Mesothelial cell of epicardium (in vitro differentiated cells): ENCODE results near the gene NPM1. TPM values are rescaled to one million over a fixed set of nuclear protein-coding genes. Genes with fewer than 3 reads are reported as not detected.
A peak's percentile ranks its signal among the peaks of the same experiment; 100 is the strongest.

Experiments used
- DNase-seq, 2 experiments: peaks; one replicate each; pipeline ENCODE4 v3.0.0; 2021; ENCODE audit warnings: low spot score in 2 of 2; ENCODE audit not compliant: unreplicated experiment in 2 of 2
- H3K27ac Mint-ChIP-seq: 2 replicates; pipeline ENCODE4 v1.8.0; 2021; ENCODE audit warnings: mixed read lengths
- H3K27me3 Mint-ChIP-seq: 2 replicates; pipeline ENCODE4 v1.8.0; 2021; ENCODE audit warnings: low read depth, mixed read lengths
- H3K36me3 Mint-ChIP-seq: 2 replicates; pipeline ENCODE4 v1.8.0; 2021; ENCODE audit warnings: mixed read lengths
- H3K4me1 Mint-ChIP-seq: 2 replicates; pipeline ENCODE4 v1.8.0; 2021; ENCODE audit warnings: mixed read lengths
- H3K4me3 Mint-ChIP-seq: 2 replicates; pipeline ENCODE4 v1.8.0; 2021; ENCODE audit warnings: mild to moderate bottlenecking, moderate library complexity, mixed read lengths
- H3K9me3 Mint-ChIP-seq: 2 replicates; pipeline ENCODE4 v1.8.0; 2021; ENCODE audit warnings: mixed read lengths
- CTCF ChIP-seq: fragments of 200-600 bp; sonication (generic); IDR thresholded peaks from one replicate; pipeline ENCODE4 v1.5.0; 2021; ENCODE audit warnings: antibody characterized with exemption; ENCODE audit not compliant: unreplicated experiment
- total RNA-seq: library from RNA; stranded (reverse); gene quantifications from 3 replicates; pipeline ENCODE4 v1.2.1, GENCODE V29; 2021

The NPM1 gene
- total RNA-seq, 1 donor from 2014 or later = 1,674 TPM

GRCh38 chr5:171436804-171437285 lies 49.2 kb downstream of the NPM1 start:
- no peak for TF ChIP-seq CTCF
- Mint-ChIP-seq H3K4me3 (no peak overlapping the region), H3K36me3 (no peaks in the 10 kb centered on the region)

GRCh38 chr5:171437286-171437821 lies 49.7 kb downstream of the NPM1 start:
- no peak for DNase-seq
- H3K4me1 Mint-ChIP-seq = peaks cover 14% of the 10 kb centered on the region
- TF ChIP-seq CTCF = no peak
- H3K4me3 Mint-ChIP-seq = no peak overlapping the region
- no peak overlapping the region for H3K27ac Mint-ChIP-seq
- H3K36me3 Mint-ChIP-seq = no peaks in the 10 kb centered on the region
- H3K9me3 Mint-ChIP-seq = no peaks in the 10 kb centered on the region
- no peaks in the 10 kb centered on the region for H3K27me3 Mint-ChIP-seq

More at GRCh38 chr5:171436804-171437285, 49.2 kb downstream of the NPM1 start:
- no peaks in the 10 kb centered on the region for H3K27me3 Mint-ChIP-seq
- no peak for DNase-seq
- H3K9me3 Mint-ChIP-seq = no peaks in the 10 kb centered on the region
- no peak overlapping the region for H3K27ac Mint-ChIP-seq
- H3K4me1 Mint-ChIP-seq = peaks cover 9% of the 10 kb centered on the region

- H3K4me1 Mint-ChIP-seq = peaks cover 21% of the 10 kb centered on the region
- no peaks in the 10 kb centered on the region for H3K9me3 Mint-ChIP-seq
- no peak overlapping the region for H3K4me3 Mint-ChIP-seq
- H3K36me3 Mint-ChIP-seq = no peaks in the 10 kb centered on the region
- TF ChIP-seq CTCF = no peak
- peak overlapping the region; percentile 30 for H3K27ac Mint-ChIP-seq
- H3K27me3 Mint-ChIP-seq = no peaks in the 10 kb centered on the region
- no peak for DNase-seq
These were observed 51.1 kb downstream of the NPM1 start for GRCh38 chr5:171438738-171439137.

- TF ChIP-seq CTCF = no peak
- no peak overlapping the region for H3K4me3 Mint-ChIP-seq
- H3K36me3 Mint-ChIP-seq = no peaks in the 10 kb centered on the region
- no peak for DNase-seq
- no peaks in the 10 kb centered on the region for H3K9me3 Mint-ChIP-seq
- H3K27ac Mint-ChIP-seq = no peak overlapping the region
- H3K4me1 Mint-ChIP-seq = peaks cover 29% of the 10 kb centered on the region
- no peaks in the 10 kb centered on the region for H3K27me3 Mint-ChIP-seq
These were observed 53.7 kb downstream of the NPM1 start for GRCh38 chr5:171441246-171441791.

- Mint-ChIP-seq H3K27me3 (no peaks in the 10 kb centered on the region), H3K27ac (no peak overlapping the region), H3K36me3 (no peaks in the 10 kb centered on the region), H3K4me3 (no peak overlapping the region), H3K4me1 (peaks cover 26% of the 10 kb centered on the region), H3K9me3 (no peaks in the 10 kb centered on the region)
- TF ChIP-seq CTCF = no peak
- no peak for DNase-seq
These were observed 54.8 kb downstream of the NPM1 start for GRCh38 chr5:171442287-171443042.
